Thyroid gland (tissue), 4 donors: Measurements from ENCODE around the gene ANKRD28. TPM values are rescaled to one million over a fixed set of nuclear protein-coding genes. Genes with fewer than 3 reads are reported as not detected.

ENCODE experiments used
- DNase-seq, 2 donors: peaks; one replicate each; pipeline ENCODE4 v3.0.0-alpha.2; 2019
- H3K27ac ChIP-seq, 3 donors: fragments of 200-600 bp; sonication (generic); 1 replicate in 2 of 3; 2 replicates in 1 of 3; pipeline ENCODE4 v1.5.1; 2016 to 2019; ENCODE audit warnings: mild to moderate bottlenecking in 1 of 3, moderate library complexity in 1 of 3
- H3K27me3 ChIP-seq: fragments of 200-600 bp; sonication (generic); one replicate; pipeline ENCODE4 v1.5.1; 2019
- H3K36me3 ChIP-seq, 2 donors: fragments of 200-600 bp; sonication (generic); one replicate each; pipeline ENCODE4 v1.5.1; 2016 to 2019
- H3K4me1 ChIP-seq, 2 donors: fragments of 200-600 bp; sonication (generic); one replicate each; pipeline ENCODE4 v1.5.1; 2017 to 2019
- H3K4me3 ChIP-seq, 3 donors: fragments of 200-600 bp; sonication (generic); replicated peaks in 1 of 3; 1 replicate in 2 of 3; 2 replicates in 1 of 3; pipeline ENCODE4 v1.5.1; 2016; ENCODE audit warnings: mild to moderate bottlenecking in 1 of 3
- H3K9me3 ChIP-seq: fragments of 200-600 bp; sonication (generic); one replicate; pipeline ENCODE4 v1.5.1; 2017
- POLR2A ChIP-seq, 2 donors: fragments of 450-650 bp; IDR thresholded peaks; one replicate each; pipeline ENCODE4 v1.6.1; 2017; ENCODE audit warnings: antibody characterized with exemption in 2 of 2, mild to moderate bottlenecking in 2 of 2, moderate library complexity in 1 of 2
- WGBS, 2 donors: methylation state at CpG; one replicate each; pipeline ENCODE4 v1.1.5; 2017; 5-methylcytosine and 5-hydroxymethylcytosine counted together
- intact Hi-C: fragments of 100-400 bp; cut with DNase I; formaldehyde crosslinking; loops from one replicate; pipeline ENCODE4 v1.15.1; 2023
- total RNA-seq, 4 donors: library from RNA; depleted of rRNA; stranded (reverse); fragments of >200 nt; gene quantifications; one replicate each; pipeline ENCODE4 v1.2.3, GENCODE V29; 2016
- TF ChIP-seq, protein P1 (sequence below), 6 experiments: fragments of 200-600 bp in 3 of 6; fragments of 450-650 bp in 3 of 6; sonication (generic) in 3 of 6; IDR thresholded peaks; one replicate each; pipeline ENCODE4 v1.5.1; 2016 to 2019; ENCODE audit warnings: antibody characterized with exemption in 6 of 6, mild to moderate bottlenecking in 2 of 6, inconsistent platforms in 1 of 6, moderate library complexity in 1 of 6

The ANKRD28 gene
- total RNA-seq, 4 donors from 2014 or later = 61.3 to 83.3 (median 72.7) TPM

GRCh38 chr3:15783361-15783969 is 14.3 kb downstream of the ANKRD28 start:
- peak overlapping the region in 1 of 3 donors; percentile 80 for H3K27ac ChIP-seq
- no peaks in the 10 kb centered on the region for H3K9me3 ChIP-seq
- DNase-seq = no peak
- intact Hi-C loops = no loop called here
- TF ChIP-seq POLR2A (IDR thresholded peaks at IDR 0.05) = no peak
- TF ChIP-seq, protein P1, sequence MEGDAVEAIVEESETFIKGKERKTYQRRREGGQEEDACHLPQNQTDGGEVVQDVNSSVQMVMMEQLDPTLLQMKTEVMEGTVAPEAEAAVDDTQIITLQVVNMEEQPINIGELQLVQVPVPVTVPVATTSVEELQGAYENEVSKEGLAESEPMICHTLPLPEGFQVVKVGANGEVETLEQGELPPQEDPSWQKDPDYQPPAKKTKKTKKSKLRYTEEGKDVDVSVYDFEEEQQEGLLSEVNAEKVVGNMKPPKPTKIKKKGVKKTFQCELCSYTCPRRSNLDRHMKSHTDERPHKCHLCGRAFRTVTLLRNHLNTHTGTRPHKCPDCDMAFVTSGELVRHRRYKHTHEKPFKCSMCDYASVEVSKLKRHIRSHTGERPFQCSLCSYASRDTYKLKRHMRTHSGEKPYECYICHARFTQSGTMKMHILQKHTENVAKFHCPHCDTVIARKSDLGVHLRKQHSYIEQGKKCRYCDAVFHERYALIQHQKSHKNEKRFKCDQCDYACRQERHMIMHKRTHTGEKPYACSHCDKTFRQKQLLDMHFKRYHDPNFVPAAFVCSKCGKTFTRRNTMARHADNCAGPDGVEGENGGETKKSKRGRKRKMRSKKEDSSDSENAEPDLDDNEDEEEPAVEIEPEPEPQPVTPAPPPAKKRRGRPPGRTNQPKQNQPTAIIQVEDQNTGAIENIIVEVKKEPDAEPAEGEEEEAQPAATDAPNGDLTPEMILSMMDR (IDR thresholded peaks at IDR 0.05) = no peak
- no peak overlapping the region for H3K4me3 ChIP-seq
- no peaks in the 10 kb centered on the region for H3K36me3 ChIP-seq
- 83 to 86% methylated on average over 4 of the region's 4 CpGs for WGBS, 2 donors
- H3K27me3 ChIP-seq = no peaks in the 10 kb centered on the region
- H3K4me1 ChIP-seq = peaks cover 21 to 27% of the 10 kb centered on the region in 2 donors

- Histone ChIP-seq H3K4me3 (no peak overlapping the region), H3K27me3 (no peaks in the 10 kb centered on the region), H3K36me3 (no peaks in the 10 kb centered on the region), H3K4me1 (peaks cover 17 to 24% of the 10 kb centered on the region in 2 donors), H3K9me3 (no peaks in the 10 kb centered on the region), H3K27ac (peak overlapping the region in 1 of 3 donors; percentile 80)
- 100% methylated on average over 2 of the region's 2 CpGs for WGBS, 2 donors
- intact Hi-C loops = no loop called here
- DNase-seq = no peak
- TF ChIP-seq, protein P1 (IDR thresholded peaks at IDR 0.05) = no peak
- no peak for TF ChIP-seq POLR2A (IDR thresholded peaks at IDR 0.05)
These were observed 15.3 kb downstream of the ANKRD28 start for GRCh38 chr3:15782429-15782828.

- peaks cover 15 to 18% of the 10 kb centered on the region in 2 donors for H3K4me1 ChIP-seq
- H3K27ac ChIP-seq = peak overlapping the region; percentile 16 to 80 (median 37)
- intact Hi-C loops = no loop called here
- WGBS, 2 donors = 84 to 85% methylated on average over 6 of the region's 6 CpGs
- no peak for DNase-seq
- H3K4me3 ChIP-seq = no peak overlapping the region
- H3K36me3 ChIP-seq = no peaks in the 10 kb centered on the region
- H3K9me3 ChIP-seq = no peaks in the 10 kb centered on the region
- TF ChIP-seq, protein P1 (IDR thresholded peaks at IDR 0.05) = no peak
- no peak for TF ChIP-seq POLR2A (IDR thresholded peaks at IDR 0.05)
- H3K27me3 ChIP-seq = no peaks in the 10 kb centered on the region
These were observed 16.0 kb downstream of the ANKRD28 start for GRCh38 chr3:15781637-15782402.

GRCh38 chr3:15781131-15781530 is 16.6 kb downstream of the ANKRD28 start:
- H3K27me3 ChIP-seq = no peaks in the 10 kb centered on the region
- intact Hi-C loops = no loop called here
- H3K4me1 ChIP-seq = peaks cover 15 to 16% of the 10 kb centered on the region in 2 donors
- no peak for DNase-seq
- H3K36me3 ChIP-seq = no peaks in the 10 kb centered on the region
- no peaks in the 10 kb centered on the region for H3K9me3 ChIP-seq
- H3K27ac ChIP-seq = peak overlapping the region in 2 of 3 donors; percentile 37 to 80
- no peak overlapping the region for H3K4me3 ChIP-seq
- TF ChIP-seq, protein P1 (IDR thresholded peaks at IDR 0.05) = no peak
- TF ChIP-seq POLR2A (IDR thresholded peaks at IDR 0.05) = no peak

GRCh38 chr3:15779111-15779510 is 18.7 kb downstream of the ANKRD28 start:
- 84 to 94% methylated on average over 1 of the region's 1 CpG for WGBS, 2 donors
- Histone ChIP-seq H3K27me3 (no peaks in the 10 kb centered on the region), H3K4me3 (no peak overlapping the region), H3K9me3 (no peaks in the 10 kb centered on the region), H3K27ac (no peak overlapping the region), H3K36me3 (no peaks in the 10 kb centered on the region), H3K4me1 (peaks cover 15 to 23% of the 10 kb centered on the region in 2 donors)
- DNase-seq = no peak
- TF ChIP-seq, protein P1 (IDR thresholded peaks at IDR 0.05) = no peak
- TF ChIP-seq POLR2A (IDR thresholded peaks at IDR 0.05) = no peak
- intact Hi-C loops = no loop called here
